DOHH2 (cell line): Measurements from ENCODE around the gene TMEM158.

Experiments used
- H3F3A ChIP-seq: fragments of 200-600 bp; sonication (generic), shearing (Covaris generic); 2 replicates; pipeline ENCODE4 v1.6.0; 2016; ENCODE audit warnings: antibody characterized with exemption, mild to moderate bottlenecking; ENCODE audit not compliant: control insufficient read depth, insufficient read depth
- H3K27ac ChIP-seq: fragments of 200-600 bp; sonication (generic); 2 replicates; pipeline ENCODE4 v1.5.1; 2014; ENCODE audit warnings: low read depth, mild to moderate bottlenecking, low read length, moderate library complexity
- H3K27me3 ChIP-seq: fragments of 200-600 bp; sonication (generic); 2 replicates; pipeline ENCODE4 v1.6.1; 2014; ENCODE audit warnings: mild to moderate bottlenecking, low read length, mixed read lengths; ENCODE audit not compliant: control insufficient read depth
- H3K36me3 ChIP-seq: fragments of 200-600 bp; sonication (generic); 2 replicates; pipeline ENCODE4 v1.6.1; 2014; ENCODE audit warnings: mild to moderate bottlenecking, low read length, moderate library complexity, mixed read lengths; ENCODE audit not compliant: control insufficient read depth
- H3K4me1 ChIP-seq: fragments of 200-600 bp; sonication (generic); 2 replicates; pipeline ENCODE4 v1.6.1; 2014; ENCODE audit warnings: mild to moderate bottlenecking, low read length, mixed read lengths; ENCODE audit not compliant: control insufficient read depth
- H3K4me2 ChIP-seq: fragments of 200-600 bp; sonication (generic); 2 replicates; pipeline ENCODE4 v1.6.0; 2014; ENCODE audit warnings: mild to moderate bottlenecking, low read length, moderate library complexity
- H3K4me3 ChIP-seq: fragments of 200-600 bp; sonication (generic); 2 replicates; pipeline ENCODE4 v1.5.1; 2014; ENCODE audit warnings: mild to moderate bottlenecking, low read length, mixed read lengths
- H3K79me2 ChIP-seq: fragments of 200-600 bp; sonication (generic); 2 replicates; pipeline ENCODE4 v1.6.1; 2014; ENCODE audit warnings: mild to moderate bottlenecking, low read length, mixed read lengths; ENCODE audit not compliant: control insufficient read depth
- H3K9me2 ChIP-seq: fragments of 200-600 bp; sonication (generic); replicated peaks from 2 replicates; pipeline ENCODE4 v1.6.1; 2014; ENCODE audit warnings: mild to moderate bottlenecking, low read length, mixed read lengths; ENCODE audit not compliant: control insufficient read depth
- H3K9me3 ChIP-seq: fragments of 200-600 bp; sonication (generic); 2 replicates; pipeline ENCODE4 v1.6.1; 2014; ENCODE audit warnings: antibody characterized with exemption, low read length, mixed read lengths; ENCODE audit not compliant: control insufficient read depth, insufficient read depth
- H4K20me1 ChIP-seq: fragments of 200-600 bp; sonication (generic); 2 replicates; pipeline ENCODE4 v1.6.0; 2014; ENCODE audit warnings: low read depth, mild to moderate bottlenecking, antibody characterized with exemption, low read length, moderate library complexity; ENCODE audit not compliant: control insufficient read depth, insufficient read depth
- CTCF ChIP-seq: fragments of 200-600 bp; sonication (generic); IDR thresholded peaks from one replicate; pipeline ENCODE4 v1.5.1; 2014; ENCODE audit warnings: antibody characterized with exemption, mild to moderate bottlenecking, low read depth, low read length; ENCODE audit not compliant: poor library complexity, severe bottlenecking
- EZH2phosphoT487 ChIP-seq: fragments of 200-600 bp; sonication (generic); IDR thresholded peaks from 2 replicates; pipeline ENCODE4 v1.6.1; 2017; ENCODE audit warnings: borderline replicate concordance, mild to moderate bottlenecking, antibody characterized with exemption, low read length, moderate library complexity, mixed read lengths

TMEM158 gene

GRCh38 chr3:45261333-45262110 is 35.4 kb upstream of the TMEM158 start:
- Histone ChIP-seq H3K4me3 (no peak overlapping the region), H3K4me2 (no peak overlapping the region), H4K20me1 (no peaks in the 10 kb centered on the region), H3K36me3 (no peaks in the 10 kb centered on the region), H3K4me1 (no peaks in the 10 kb centered on the region), H3F3A (no peaks in the 10 kb centered on the region), H3K27me3 (peaks cover 33% of the 10 kb centered on the region), H3K9me2 (no peaks in the 10 kb centered on the region), H3K9me3 (no peaks in the 10 kb centered on the region), H3K27ac (no peak overlapping the region), H3K79me2 (no peaks in the 10 kb centered on the region)
- TF ChIP-seq EZH2phosphoT487 (no peak), CTCF (no peak)

GRCh38 chr3:45259133-45259532 is 33.0 kb upstream of the TMEM158 start:
- Histone ChIP-seq H3K4me3 (no peak overlapping the region), H4K20me1 (no peaks in the 10 kb centered on the region), H3K79me2 (no peaks in the 10 kb centered on the region), H3K27ac (no peak overlapping the region), H3K36me3 (no peaks in the 10 kb centered on the region), H3K9me2 (no peaks in the 10 kb centered on the region), H3K4me1 (no peaks in the 10 kb centered on the region), H3F3A (no peaks in the 10 kb centered on the region), H3K27me3 (peaks cover 26% of the 10 kb centered on the region), H3K9me3 (no peaks in the 10 kb centered on the region), H3K4me2 (no peak overlapping the region)
- TF ChIP-seq EZH2phosphoT487 (no peak), CTCF (no peak)

GRCh38 chr3:45258317-45258716 is 32.2 kb upstream of the TMEM158 start:
- H3K27ac ChIP-seq = no peak overlapping the region
- no peaks in the 10 kb centered on the region for H3F3A ChIP-seq
- H3K79me2 ChIP-seq = no peaks in the 10 kb centered on the region
- no peak overlapping the region for H3K4me3 ChIP-seq
- H3K27me3 ChIP-seq = peaks cover 26% of the 10 kb centered on the region
- no peaks in the 10 kb centered on the region for H3K9me2 ChIP-seq
- H3K4me1 ChIP-seq = no peaks in the 10 kb centered on the region
- no peaks in the 10 kb centered on the region for H3K36me3 ChIP-seq
- no peak for TF ChIP-seq CTCF
- no peak for TF ChIP-seq EZH2phosphoT487
- H3K9me3 ChIP-seq = no peaks in the 10 kb centered on the region
- H3K4me2 ChIP-seq = no peak overlapping the region
- no peaks in the 10 kb centered on the region for H4K20me1 ChIP-seq
